ENCODE results near the gene TMEM238.

TMEM238 gene

DNA sequence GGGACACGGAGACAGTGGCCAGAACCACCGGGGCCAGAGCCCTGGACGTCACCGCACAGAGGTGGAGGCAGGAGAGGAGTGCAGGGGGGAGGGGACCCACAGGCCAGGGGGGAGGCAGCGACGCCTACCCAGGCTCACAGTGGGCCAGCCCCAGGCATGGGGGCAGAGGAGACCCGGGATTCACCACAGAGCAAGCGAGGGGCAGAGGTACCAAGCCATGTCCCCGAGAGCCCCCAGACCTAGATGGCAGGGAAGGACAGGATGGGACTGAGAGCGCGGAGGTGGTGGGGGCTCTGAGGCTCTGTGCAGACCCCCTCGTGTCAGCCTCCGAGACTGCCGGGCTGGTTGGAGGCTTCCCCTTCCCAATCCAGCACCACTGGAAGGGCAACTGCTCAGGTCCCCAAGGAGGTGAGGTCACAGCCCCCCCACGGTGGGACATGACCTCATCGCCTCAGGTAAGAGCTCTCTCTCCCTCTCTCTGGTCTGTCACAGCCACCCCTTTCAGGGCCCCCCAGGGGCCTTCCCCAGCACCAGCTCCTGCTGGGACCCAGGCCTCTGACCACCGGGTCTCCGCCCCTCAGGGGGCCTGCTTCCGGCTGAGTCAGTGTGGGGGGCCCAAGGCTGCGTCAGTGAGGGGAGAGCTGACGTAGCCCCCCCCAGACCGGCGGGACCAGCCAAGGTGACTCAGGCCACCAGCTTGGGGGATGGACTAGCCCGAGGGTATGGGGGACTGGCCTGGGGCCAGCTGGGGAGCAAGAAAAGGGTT is 11.6 kb downstream of the TMEM238 start:
- Histone ChIP-seq H3K79me2 (ENCODE audit: control insufficient read depth, insufficient read depth, low read length, poor library complexity) (peaks cover 15% of the 10 kb centered on the region), H2AFZ (ENCODE audit: insufficient read depth, low read length, poor library complexity) (no peak overlapping the region), H3K4ac (ENCODE audit: low read depth, low read length) (peak overlapping the region; percentile 22), H3K79me1 (ENCODE audit: low read length) (peaks cover 42% of the 10 kb centered on the region), H3K9ac (ENCODE audit: low read length) (no peak overlapping the region), H3K4me3 (ENCODE audit: low read depth, low read length) (no peak overlapping the region), H3K9me3 (ENCODE audit: insufficient read depth, low read depth, low read length) (no peaks in the 10 kb centered on the region), H3K18ac (ENCODE audit: low read length) (peak overlapping the region; percentile 60), H4K12ac (ENCODE audit: low read depth, low read length) (peak overlapping the region; percentile 7), H3K4me1 (ENCODE audit: control insufficient read depth in 1 of 2, insufficient read depth in 2 of 2, low read length in 2 of 2) (peaks cover 45 to 50% of the 10 kb centered on the region in 2 experiments), H4K8ac (ENCODE audit: low read depth, low read length) (peak overlapping the region; percentile 20), H3K23ac (ENCODE audit: low read length) (no peak overlapping the region), H2BK12ac (ENCODE audit: low read length) (peak overlapping the region; percentile 72), H3K27me3 (ENCODE audit: insufficient read depth, low read length) (no peaks in the 10 kb centered on the region), H2AK5ac (ENCODE audit: low read length) (peak overlapping the region; percentile 49), H3K36me3 (ENCODE audit: control insufficient read depth in 1 of 2, insufficient read depth in 2 of 2, low read length in 2 of 2) (peaks cover 7% of the 10 kb centered on the region in 2 experiments), H2BK120ac (ENCODE audit: insufficient read depth, low read length, poor library complexity) (peak overlapping the region; percentile 39), H3K14ac (ENCODE audit: low read length) (peak overlapping the region; percentile 58), H4K91ac (ENCODE audit: low read depth, low read length) (peak overlapping the region; percentile 76), H3K27ac (ENCODE audit: low read depth, low read length) (peak overlapping the region; percentile 78), H3K4me2 (ENCODE audit: low read length) (peak overlapping the region; percentile 14), H2BK5ac (ENCODE audit: low read depth, low read length, poor library complexity) (peak overlapping the region; percentile 7)
- DNase-seq = no peak
- no CpG with 5 or more reads among the region's 24 CpGs for WGBS (ENCODE audit: extremely low coverage, insufficient coverage, insufficient read length)

DNA sequence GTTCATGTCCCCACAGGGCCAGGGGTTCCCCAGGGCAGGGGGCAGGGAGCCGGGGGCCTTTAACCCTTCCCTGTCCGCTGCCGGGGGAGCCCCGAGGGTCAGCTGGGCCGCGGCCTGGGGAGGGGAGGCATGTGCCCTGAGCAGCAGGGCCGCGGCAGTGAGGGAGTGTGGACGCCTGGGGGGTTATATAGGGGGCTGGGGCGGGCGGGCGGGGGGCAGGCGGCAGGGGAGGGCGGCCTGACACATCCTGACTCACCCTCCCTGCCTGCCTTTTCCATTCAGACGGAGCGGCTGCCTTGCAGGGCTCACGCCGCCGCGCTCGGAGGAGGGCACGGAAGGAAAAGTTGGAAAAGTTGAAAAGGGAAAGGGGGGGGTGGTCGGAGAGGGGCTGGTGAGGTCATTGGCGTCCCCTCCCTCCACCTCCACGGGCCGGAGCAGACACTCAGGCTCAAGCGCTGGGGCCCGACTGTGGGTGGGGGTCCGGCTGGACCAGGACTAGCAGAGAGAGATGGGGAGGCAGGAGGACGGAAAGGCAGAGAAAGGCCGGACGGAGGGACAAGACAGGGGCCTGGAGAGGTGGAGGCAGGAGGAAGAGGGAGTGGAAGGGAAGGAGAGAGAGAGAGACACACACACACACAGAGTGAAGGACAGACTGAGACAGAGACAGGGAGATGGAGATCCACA is 13.6 kb downstream of the TMEM238 start, which contains the start of gene IL11:
Gene IL11 (minus strand): TSS at position 159 of the 684 bp plus-strand sequence. CDS start 153 bp downstream, at position 6.
- Histone ChIP-seq H3K36me3 (ENCODE audit: control insufficient read depth in 1 of 2, insufficient read depth in 2 of 2, low read length in 2 of 2) (peaks cover 20 to 23% of the 10 kb centered on the region in 2 experiments), H3K79me1 (ENCODE audit: low read length) (peaks cover 42% of the 10 kb centered on the region), H3K4me2 (ENCODE audit: low read length) (peak within 1 kb of the TSS; percentile 70), H4K12ac (ENCODE audit: low read depth, low read length) (peak within 1 kb of the TSS; percentile 63), H2AFZ (ENCODE audit: insufficient read depth, low read length, poor library complexity) (peak within 1 kb of the TSS; percentile 56), H3K4me1 (ENCODE audit: control insufficient read depth in 1 of 2, insufficient read depth in 2 of 2, low read length in 2 of 2) (peaks cover 35 to 41% of the 10 kb centered on the region in 2 experiments), H3K9me3 (ENCODE audit: insufficient read depth, low read depth, low read length) (no peaks in the 10 kb centered on the region), H3K4ac (ENCODE audit: low read depth, low read length) (peak within 1 kb of the TSS; percentile 71), H2BK120ac (ENCODE audit: insufficient read depth, low read length, poor library complexity) (peak within 1 kb of the TSS; percentile 89), H3K18ac (ENCODE audit: low read length) (peak within 1 kb of the TSS; percentile 96), H3K9ac (ENCODE audit: low read length) (peak within 1 kb of the TSS; percentile 57), H3K27ac (ENCODE audit: low read depth, low read length) (peak within 1 kb of the TSS; percentile 91), H4K8ac (ENCODE audit: low read depth, low read length) (peak within 1 kb of the TSS; percentile 88), H4K91ac (ENCODE audit: low read depth, low read length) (peak within 1 kb of the TSS; percentile 95), H2BK5ac (ENCODE audit: low read depth, low read length, poor library complexity) (peak within 1 kb of the TSS; percentile 94), H3K14ac (ENCODE audit: low read length) (peak within 1 kb of the TSS; percentile 92), H2AK5ac (ENCODE audit: low read length) (peak within 1 kb of the TSS; percentile 93), H3K23ac (ENCODE audit: low read length) (no peak within 1 kb of the TSS), H3K4me3 (ENCODE audit: low read depth, low read length) (peak within 1 kb of the TSS; percentile 73), H2BK12ac (ENCODE audit: low read length) (peak within 1 kb of the TSS; percentile 72), H3K27me3 (ENCODE audit: insufficient read depth, low read length) (no peaks in the 10 kb centered on the region), H3K79me2 (ENCODE audit: control insufficient read depth, insufficient read depth, low read length, poor library complexity) (peaks cover 15% of the 10 kb centered on the region)
- DNase-seq = no peak
- WGBS (ENCODE audit: extremely low coverage, insufficient coverage, insufficient read length) = no CpG with 5 or more reads among the region's 32 CpGs

DNA sequence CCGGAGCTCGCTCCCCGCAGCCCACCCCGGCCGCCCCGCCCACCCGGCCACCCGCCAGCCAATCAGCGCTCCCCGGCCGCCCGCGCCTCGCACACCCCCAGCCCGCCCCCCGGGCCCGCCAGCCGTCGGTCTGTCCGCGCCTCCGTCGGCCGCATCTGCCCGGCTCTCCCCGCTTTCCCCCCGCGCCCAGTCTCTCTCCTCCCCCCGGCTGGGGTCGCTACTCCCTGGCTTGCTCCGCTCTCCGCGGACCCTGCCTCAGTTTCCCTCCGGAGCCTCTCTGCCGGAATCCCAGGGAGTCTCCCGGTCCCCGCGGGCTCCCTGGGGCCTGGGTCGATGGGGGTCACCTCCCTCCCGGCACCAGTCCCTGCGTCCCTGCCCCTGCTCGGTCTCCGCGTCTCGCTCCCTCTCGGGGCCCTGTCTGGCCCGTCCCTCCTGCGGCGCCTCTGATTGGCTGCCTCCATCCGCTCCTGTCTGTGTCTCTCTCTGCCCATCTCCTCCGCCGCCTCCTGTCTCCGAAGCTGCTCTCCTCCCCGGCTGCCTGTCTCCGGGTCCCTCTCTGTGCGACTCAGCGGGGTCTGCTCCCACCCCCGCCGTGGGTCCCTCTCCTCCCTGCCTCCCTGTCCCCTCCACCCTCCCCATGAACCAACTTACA is 14.3 kb downstream of the TMEM238 start:
- Histone ChIP-seq H2AFZ (ENCODE audit: insufficient read depth, low read length, poor library complexity) (peak overlapping the region; percentile 56), H3K4me3 (ENCODE audit: low read depth, low read length) (peak overlapping the region; percentile 73), H3K4me2 (ENCODE audit: low read length) (peak overlapping the region; percentile 70), H4K12ac (ENCODE audit: low read depth, low read length) (peak overlapping the region; percentile 63), H3K27ac (ENCODE audit: low read depth, low read length) (peak overlapping the region; percentile 91), H3K79me2 (ENCODE audit: control insufficient read depth, insufficient read depth, low read length, poor library complexity) (peaks cover 15% of the 10 kb centered on the region), H3K9me3 (ENCODE audit: insufficient read depth, low read depth, low read length) (no peaks in the 10 kb centered on the region), H4K91ac (ENCODE audit: low read depth, low read length) (peak overlapping the region; percentile 95), H3K4ac (ENCODE audit: low read depth, low read length) (peak overlapping the region; percentile 71), H2BK5ac (ENCODE audit: low read depth, low read length, poor library complexity) (peak overlapping the region; percentile 94), H4K8ac (ENCODE audit: low read depth, low read length) (peak overlapping the region; percentile 64), H3K27me3 (ENCODE audit: insufficient read depth, low read length) (no peaks in the 10 kb centered on the region), H2BK120ac (ENCODE audit: insufficient read depth, low read length, poor library complexity) (peak overlapping the region; percentile 89), H3K14ac (ENCODE audit: low read length) (peak overlapping the region; percentile 92), H3K36me3 (ENCODE audit: control insufficient read depth in 1 of 2, insufficient read depth in 2 of 2, low read length in 2 of 2) (peaks cover 21 to 25% of the 10 kb centered on the region in 2 experiments), H3K4me1 (ENCODE audit: control insufficient read depth in 1 of 2, insufficient read depth in 2 of 2, low read length in 2 of 2) (peaks cover 35 to 41% of the 10 kb centered on the region in 2 experiments), H2AK5ac (ENCODE audit: low read length) (peak overlapping the region; percentile 80), H3K79me1 (ENCODE audit: low read length) (peaks cover 42% of the 10 kb centered on the region), H2BK12ac (ENCODE audit: low read length) (peak overlapping the region; percentile 42), H3K9ac (ENCODE audit: low read length) (peak overlapping the region; percentile 57), H3K18ac (ENCODE audit: low read length) (peak overlapping the region; percentile 96), H3K23ac (ENCODE audit: low read length) (no peak overlapping the region)
- peak in 1 of 2 donors; percentile 51 for DNase-seq
- no CpG with 5 or more reads among the region's 59 CpGs for WGBS (ENCODE audit: extremely low coverage, insufficient coverage, insufficient read length)
